Cardiac fibroblast (primary cell): ENCODE measurements around the gene NXN.

ENCODE experiments used
- DNase-seq, 2 donors: peaks; one replicate each; pipeline versions ENCODE4 v3.0.0 to v3.0.0-alpha.2; 2010; ENCODE audit warnings: low read depth in 2 of 2
- H3K4me3 ChIP-seq, 2 donors: replicated peaks in 1 of 2; 1 replicate in 1 of 2; 2 replicates in 1 of 2; pipeline ENCODE4 v1.5.1; 2011; ENCODE audit warnings: low read depth in 2 of 2, low read length in 2 of 2, mild to moderate bottlenecking in 2 of 2, moderate library complexity in 1 of 2
- TF ChIP-seq, protein P1 (sequence below): IDR thresholded peaks from one replicate; pipeline ENCODE4 v1.5.1; 2011; ENCODE audit warnings: low read depth, mild to moderate bottlenecking, low read length, inconsistent platforms

Gene NXN

DNA sequence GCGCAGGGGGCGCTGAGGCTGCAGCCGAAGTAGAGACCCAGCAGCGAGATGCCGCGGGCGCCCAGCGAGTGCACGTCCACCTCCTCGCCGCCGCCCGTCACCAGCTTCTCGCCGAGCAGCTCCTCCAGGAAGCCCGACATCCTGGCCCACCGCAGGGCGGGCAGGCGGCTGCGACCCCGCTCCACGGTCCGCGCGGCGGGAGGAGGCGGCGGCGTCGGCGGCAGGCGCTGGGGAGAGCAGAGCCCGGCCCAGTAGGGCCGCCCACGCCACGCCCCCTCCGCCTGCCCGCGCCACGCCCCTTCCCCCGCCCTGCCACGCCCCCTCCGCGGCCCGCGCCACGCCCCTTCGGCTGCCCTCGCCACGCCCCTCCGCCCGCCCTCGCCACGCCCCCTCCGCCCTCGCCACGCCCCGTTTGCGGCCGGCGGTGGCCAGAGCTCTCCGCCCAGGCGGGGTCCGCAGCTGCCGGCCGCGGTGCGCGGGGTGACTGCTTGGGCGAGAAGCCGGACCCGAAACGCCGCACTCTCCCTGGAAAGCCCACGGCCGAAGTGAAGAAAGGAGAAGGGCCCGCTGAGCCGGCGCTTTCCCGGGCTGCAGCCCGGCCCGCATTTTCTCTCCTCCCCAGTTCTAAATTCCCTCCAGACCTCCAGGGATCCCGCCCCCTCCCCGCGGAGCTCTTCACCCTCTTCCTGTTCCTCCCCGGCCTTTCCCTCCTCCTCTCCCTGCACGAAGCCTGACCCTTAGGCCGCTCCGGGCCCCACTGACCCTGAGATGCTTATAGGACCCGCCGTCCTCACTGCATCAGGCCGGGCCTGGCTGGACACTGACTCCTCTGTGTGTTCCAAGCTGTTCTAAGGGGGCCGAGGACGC is at the start of gene NXN:
Gene NXN (minus strand): TSS at position 238 of the 867 bp plus-strand sequence.
- TF ChIP-seq, protein P1, sequence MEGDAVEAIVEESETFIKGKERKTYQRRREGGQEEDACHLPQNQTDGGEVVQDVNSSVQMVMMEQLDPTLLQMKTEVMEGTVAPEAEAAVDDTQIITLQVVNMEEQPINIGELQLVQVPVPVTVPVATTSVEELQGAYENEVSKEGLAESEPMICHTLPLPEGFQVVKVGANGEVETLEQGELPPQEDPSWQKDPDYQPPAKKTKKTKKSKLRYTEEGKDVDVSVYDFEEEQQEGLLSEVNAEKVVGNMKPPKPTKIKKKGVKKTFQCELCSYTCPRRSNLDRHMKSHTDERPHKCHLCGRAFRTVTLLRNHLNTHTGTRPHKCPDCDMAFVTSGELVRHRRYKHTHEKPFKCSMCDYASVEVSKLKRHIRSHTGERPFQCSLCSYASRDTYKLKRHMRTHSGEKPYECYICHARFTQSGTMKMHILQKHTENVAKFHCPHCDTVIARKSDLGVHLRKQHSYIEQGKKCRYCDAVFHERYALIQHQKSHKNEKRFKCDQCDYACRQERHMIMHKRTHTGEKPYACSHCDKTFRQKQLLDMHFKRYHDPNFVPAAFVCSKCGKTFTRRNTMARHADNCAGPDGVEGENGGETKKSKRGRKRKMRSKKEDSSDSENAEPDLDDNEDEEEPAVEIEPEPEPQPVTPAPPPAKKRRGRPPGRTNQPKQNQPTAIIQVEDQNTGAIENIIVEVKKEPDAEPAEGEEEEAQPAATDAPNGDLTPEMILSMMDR = no peak
- peak; percentile 70 to 83 for DNase-seq
- H3K4me3 ChIP-seq = peak within 1 kb of the TSS; percentile 57

DNA sequence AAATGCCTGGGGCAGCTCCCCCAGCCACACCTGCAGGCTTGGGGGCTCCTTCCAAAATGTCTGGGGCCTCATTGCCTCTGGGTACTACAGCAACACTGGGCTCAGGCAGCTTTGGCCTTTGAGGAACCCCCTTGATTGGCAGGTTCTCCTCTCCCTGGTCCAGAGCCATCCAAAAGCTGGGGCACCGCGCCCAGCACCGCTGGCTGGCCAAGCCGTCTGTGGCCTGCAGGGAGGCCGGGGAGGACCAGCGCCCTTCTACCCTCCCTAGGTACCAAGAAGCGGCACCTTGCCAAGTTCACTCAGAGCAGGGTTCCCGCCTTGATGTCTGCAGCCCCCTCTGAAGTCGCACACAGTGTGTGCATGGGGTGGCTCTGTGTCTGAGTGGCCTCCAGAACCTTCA is 47.5 kb upstream of the NXN start:
- DNase-seq = no peak
- no peak overlapping the region for H3K4me3 ChIP-seq
- TF ChIP-seq, protein P1 = no peak

DNA sequence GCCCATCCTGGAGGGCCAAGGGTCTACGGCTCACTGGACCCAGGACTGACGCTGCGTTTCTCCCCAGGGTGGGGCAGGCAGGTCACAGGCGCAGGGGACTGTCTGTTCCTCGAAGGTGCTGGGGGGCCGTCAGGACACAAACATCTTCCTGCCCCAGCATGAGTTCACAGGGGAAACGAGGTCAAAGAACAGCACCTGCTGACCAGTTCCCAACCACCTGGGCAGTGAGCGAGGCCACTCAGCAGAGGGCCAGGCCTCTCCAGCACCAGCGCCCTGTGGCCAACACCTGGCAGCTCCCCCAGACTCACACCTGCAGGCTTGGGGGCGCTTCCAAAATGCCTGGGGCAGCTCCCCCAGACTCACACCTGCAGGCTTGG is 47.0 kb upstream of the NXN start:
- H3K4me3 ChIP-seq = no peak overlapping the region
- TF ChIP-seq, protein P1 = no peak
- no peak for DNase-seq

DNA sequence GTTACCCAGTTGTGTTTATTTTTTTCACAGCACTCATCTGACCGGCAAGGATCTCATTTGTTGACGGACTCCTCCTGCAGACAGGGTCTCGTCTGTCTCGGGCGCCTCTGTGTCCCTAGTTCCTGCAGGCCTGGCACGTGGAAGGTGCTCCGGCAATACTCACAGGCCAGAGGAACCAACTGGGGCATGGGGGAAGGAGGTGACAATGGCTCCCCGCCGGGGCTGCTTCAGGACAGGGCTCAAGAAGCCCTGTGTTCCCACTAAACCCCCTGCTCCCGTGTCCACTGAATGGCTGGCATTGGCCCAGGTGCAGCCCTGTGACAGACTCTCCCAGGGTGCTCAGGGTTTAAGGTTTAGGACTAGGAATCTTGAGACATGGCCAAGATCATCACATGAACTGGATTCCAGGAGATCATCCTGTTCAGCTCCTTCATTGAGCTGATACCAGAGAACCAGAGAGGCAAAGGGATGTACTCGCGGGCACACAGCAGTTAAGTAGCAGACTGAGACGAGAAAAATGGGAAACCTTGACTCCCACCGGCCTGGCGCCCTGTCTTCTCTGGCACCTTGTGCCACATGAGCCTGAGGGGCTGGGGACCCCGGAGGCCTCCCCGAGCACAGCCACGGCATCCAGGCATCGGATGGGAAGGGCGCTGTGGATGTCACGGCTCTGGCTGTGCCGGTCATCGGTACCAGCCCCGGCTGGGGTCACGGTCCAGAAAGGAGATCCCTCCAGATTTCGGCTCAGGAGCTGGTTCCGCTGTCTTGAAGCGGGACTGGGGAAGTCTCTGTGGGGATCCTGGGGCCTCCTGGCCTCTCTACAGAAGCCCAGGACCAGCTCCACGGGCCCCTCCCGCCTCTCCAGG is 46.4 kb upstream of the NXN start:
- H3K4me3 ChIP-seq = no peak overlapping the region
- TF ChIP-seq, protein P1 = no peak
- no peak for DNase-seq

DNA sequence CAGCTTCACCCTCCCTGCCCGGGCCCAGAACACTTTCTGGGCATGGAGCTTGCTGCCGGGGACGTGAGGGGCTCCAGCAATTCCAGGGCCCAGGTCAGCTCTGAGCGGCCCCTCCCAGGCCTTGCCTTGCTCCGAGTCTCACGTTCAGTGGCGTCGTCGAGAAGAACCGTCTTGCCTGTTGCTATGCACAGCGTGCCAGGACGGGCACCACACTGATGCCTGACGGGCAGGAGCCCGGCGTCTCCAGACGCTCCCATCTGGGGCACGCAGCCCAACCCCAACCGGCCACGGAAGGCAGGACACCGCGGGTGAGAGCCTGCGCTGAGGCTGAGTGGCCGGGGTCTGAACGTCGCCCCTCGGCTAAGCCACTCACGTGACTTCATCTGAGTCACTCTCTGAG is 44.5 kb upstream of the NXN start:
- no peak overlapping the region for H3K4me3 ChIP-seq
- TF ChIP-seq, protein P1 = no peak

DNA sequence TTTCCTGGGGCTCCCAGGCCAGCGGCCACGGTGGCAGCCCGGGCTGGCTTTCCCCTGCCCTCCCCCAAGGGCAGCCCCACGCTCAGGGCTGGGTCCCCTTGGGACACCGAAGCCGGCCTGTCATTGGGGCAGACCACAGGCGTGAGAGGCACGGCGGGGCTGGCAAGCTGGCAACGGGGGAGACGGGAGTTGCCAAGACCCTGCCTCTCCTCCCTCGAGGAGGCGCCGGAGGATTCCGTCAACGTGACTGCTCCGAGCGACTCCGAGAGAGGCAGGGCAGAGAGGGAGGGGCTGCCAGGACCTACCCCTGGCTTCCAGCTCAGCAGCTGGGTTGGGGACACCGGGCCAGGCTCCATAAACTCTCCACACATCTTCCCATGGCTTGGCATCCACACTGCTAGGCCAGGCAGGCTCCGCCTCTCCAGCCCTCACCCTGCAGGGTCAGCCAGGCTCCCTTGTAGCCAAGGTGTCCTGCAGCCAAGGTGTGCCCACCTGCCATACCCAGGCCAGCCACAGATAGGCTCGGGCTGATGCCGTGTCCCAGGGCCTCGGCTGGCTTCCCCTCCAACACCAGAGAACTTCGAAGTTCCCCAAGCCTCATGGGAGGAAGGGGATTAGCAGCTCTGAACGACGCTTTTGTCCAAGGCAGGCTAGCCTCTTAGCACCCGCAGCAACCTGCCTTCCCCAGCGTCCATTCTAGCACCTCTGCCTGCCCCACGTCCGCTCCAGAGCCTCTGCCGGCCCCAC is 42.9 kb upstream of the NXN start:
- no peak for DNase-seq
- no peak overlapping the region for H3K4me3 ChIP-seq
- TF ChIP-seq, protein P1 = no peak

More for the DNA sequence above, 44.5 kb upstream of the NXN start:
- DNase-seq = no peak
